22Rv1 (cell line): ENCODE results near the gene FBN2.

Experiments used
- ZFX ChIP-seq: fragments of 450-650 bp; IDR thresholded peaks from 2 replicates; pipeline ENCODE4 v1.6.1; 2017; ENCODE audit warnings: antibody characterized with exemption, borderline replicate concordance
- TF ChIP-seq, protein P1 (sequence below): fragments of 450-650 bp; IDR thresholded peaks from 2 replicates; pipeline ENCODE4 v1.5.1; 2017; ENCODE audit warnings: mild to moderate bottlenecking

GRCh38 chr5:128403333-128403732 lies 134.7 kb downstream of the FBN2 start:
- TF ChIP-seq ZFX, result no peak
- TF ChIP-seq, protein P1, sequence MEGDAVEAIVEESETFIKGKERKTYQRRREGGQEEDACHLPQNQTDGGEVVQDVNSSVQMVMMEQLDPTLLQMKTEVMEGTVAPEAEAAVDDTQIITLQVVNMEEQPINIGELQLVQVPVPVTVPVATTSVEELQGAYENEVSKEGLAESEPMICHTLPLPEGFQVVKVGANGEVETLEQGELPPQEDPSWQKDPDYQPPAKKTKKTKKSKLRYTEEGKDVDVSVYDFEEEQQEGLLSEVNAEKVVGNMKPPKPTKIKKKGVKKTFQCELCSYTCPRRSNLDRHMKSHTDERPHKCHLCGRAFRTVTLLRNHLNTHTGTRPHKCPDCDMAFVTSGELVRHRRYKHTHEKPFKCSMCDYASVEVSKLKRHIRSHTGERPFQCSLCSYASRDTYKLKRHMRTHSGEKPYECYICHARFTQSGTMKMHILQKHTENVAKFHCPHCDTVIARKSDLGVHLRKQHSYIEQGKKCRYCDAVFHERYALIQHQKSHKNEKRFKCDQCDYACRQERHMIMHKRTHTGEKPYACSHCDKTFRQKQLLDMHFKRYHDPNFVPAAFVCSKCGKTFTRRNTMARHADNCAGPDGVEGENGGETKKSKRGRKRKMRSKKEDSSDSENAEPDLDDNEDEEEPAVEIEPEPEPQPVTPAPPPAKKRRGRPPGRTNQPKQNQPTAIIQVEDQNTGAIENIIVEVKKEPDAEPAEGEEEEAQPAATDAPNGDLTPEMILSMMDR, result no peak
